Skeletal muscle satellite cell (primary cell): ENCODE data around the gene LCORL.
"Not testable (repeated sequence)": the region's sequence is repeated elsewhere in the genome, so short reads cannot be mapped to it uniquely, and the experiment has no call there.

Experiments used
- H3K27me3 ChIP-seq: 2 replicates; pipeline ENCODE4 v1.7.0; 2013; ENCODE audit warnings: low read length; ENCODE audit not compliant: control insufficient read depth, insufficient read depth
- H3K36me3 ChIP-seq: 2 replicates; pipeline ENCODE4 v1.7.0; 2013; ENCODE audit warnings: mild to moderate bottlenecking, control low read depth, low read length; ENCODE audit not compliant: insufficient read depth
- H3K4me1 ChIP-seq: 2 replicates; pipeline ENCODE4 v1.7.0; 2013; ENCODE audit warnings: low read length; ENCODE audit not compliant: control insufficient read depth, insufficient read depth
- H3K4me2 ChIP-seq: 2 replicates; pipeline ENCODE4 v1.7.0; 2013; ENCODE audit warnings: mild to moderate bottlenecking, low read length
- H3K4me3 ChIP-seq: 2 replicates; pipeline ENCODE4 v1.7.0; 2013; ENCODE audit warnings: low read length
- H3K9ac ChIP-seq: 2 replicates; pipeline ENCODE4 v1.7.0; 2013; ENCODE audit warnings: mild to moderate bottlenecking, low read depth, low read length, moderate library complexity
- H3K9me3 ChIP-seq: replicated peaks from 2 replicates; pipeline ENCODE4 v1.7.0; 2013; ENCODE audit warnings: mild to moderate bottlenecking, control low read depth, low read length

Gene LCORL

GRCh38 chr4:18042012-18042411 is 20.5 kb upstream of the LCORL start:
- H3K27me3 ChIP-seq, result peaks cover 5% of the 10 kb centered on the region
- no peaks in the 10 kb centered on the region for H3K4me1 ChIP-seq
- no peaks in the 10 kb centered on the region for H3K9me3 ChIP-seq
- no peaks in the 10 kb centered on the region for H3K36me3 ChIP-seq
- no peak overlapping the region for H3K4me3 ChIP-seq
- H3K4me2 ChIP-seq, result no peak overlapping the region
- no peak overlapping the region for H3K9ac ChIP-seq

GRCh38 chr4:18041114-18041513 is 19.6 kb upstream of the LCORL start:
- Histone ChIP-seq H3K4me2 (no peak overlapping the region), H3K4me1 (no peaks in the 10 kb centered on the region), H3K9me3 (no peaks in the 10 kb centered on the region), H3K36me3 (no peaks in the 10 kb centered on the region), H3K9ac (no peak overlapping the region), H3K4me3 (no peak overlapping the region), H3K27me3 (peaks cover 7% of the 10 kb centered on the region)

GRCh38 chr4:18039113-18039512 is 17.6 kb upstream of the LCORL start:
- H3K9me3 ChIP-seq, result no peaks in the 10 kb centered on the region
- no peaks in the 10 kb centered on the region for H3K4me1 ChIP-seq
- no peak overlapping the region for H3K9ac ChIP-seq
- peaks cover 10% of the 10 kb centered on the region for H3K27me3 ChIP-seq
- no peaks in the 10 kb centered on the region for H3K36me3 ChIP-seq
- no peak overlapping the region for H3K4me2 ChIP-seq
- H3K4me3 ChIP-seq, result no peak overlapping the region

- not testable (repeated sequence) for H3K9ac ChIP-seq, H3K36me3 ChIP-seq, H3K4me1 ChIP-seq, H3K4me2 ChIP-seq, H3K9me3 ChIP-seq, H3K4me3 ChIP-seq
- H3K27me3 ChIP-seq, result peaks cover 19% of the 10 kb centered on the region
These were observed 14.8 kb upstream of the LCORL start for GRCh38 chr4:18036369-18036768.

GRCh38 chr4:18034099-18034498 is 12.5 kb upstream of the LCORL start:
- Histone ChIP-seq H3K4me3 (no peak overlapping the region), H3K9ac (no peak overlapping the region), H3K4me1 (no peaks in the 10 kb centered on the region), H3K36me3 (no peaks in the 10 kb centered on the region), H3K27me3 (peaks cover 26% of the 10 kb centered on the region), H3K9me3 (no peaks in the 10 kb centered on the region), H3K4me2 (no peak overlapping the region)

GRCh38 chr4:18033111-18034085 is 11.8 kb upstream of the LCORL start:
- H3K36me3 ChIP-seq, result no peaks in the 10 kb centered on the region
- peaks cover 30% of the 10 kb centered on the region for H3K27me3 ChIP-seq
- H3K9ac ChIP-seq, result no peak overlapping the region
- no peak overlapping the region for H3K4me2 ChIP-seq
- H3K4me1 ChIP-seq, result no peaks in the 10 kb centered on the region
- no peak overlapping the region for H3K4me3 ChIP-seq
- H3K9me3 ChIP-seq, result no peaks in the 10 kb centered on the region

- Histone ChIP-seq H3K9ac (no peak overlapping the region), H3K27me3 (peaks cover 12% of the 10 kb centered on the region), H3K4me1 (no peaks in the 10 kb centered on the region), H3K4me3 (no peak overlapping the region), H3K9me3 (no peaks in the 10 kb centered on the region), H3K4me2 (no peak overlapping the region), H3K36me3 (no peaks in the 10 kb centered on the region)
These were observed 3.7 kb upstream of the LCORL start for GRCh38 chr4:18025288-18025687.

- H3K4me3 ChIP-seq, result peak overlapping the region; percentile 92
- H3K36me3 ChIP-seq, result no peaks in the 10 kb centered on the region
- H3K9ac ChIP-seq, result peak overlapping the region; percentile 88
- H3K4me2 ChIP-seq, result peak overlapping the region; percentile 98
- no peaks in the 10 kb centered on the region for H3K4me1 ChIP-seq
- H3K9me3 ChIP-seq, result no peaks in the 10 kb centered on the region
- H3K27me3 ChIP-seq, result peaks cover 6% of the 10 kb centered on the region
These were observed 1.1 kb upstream of the LCORL start for GRCh38 chr4:18022572-18023050.

- H3K4me1 ChIP-seq, result no peaks in the 10 kb centered on the region
These were observed 160 bp downstream of the LCORL start for GRCh38 chr4:18021470-18021719.

GRCh38 chr4:18020671-18021469 is 685 bp downstream of the LCORL start:
- Histone ChIP-seq H3K4me1 (no peaks in the 10 kb centered on the region), H3K9me3 (no peaks in the 10 kb centered on the region), H3K27me3 (peaks cover 6% of the 10 kb centered on the region), H3K9ac (peak overlapping the region; percentile 88), H3K4me2 (peak overlapping the region; percentile 98), H3K4me3 (peak overlapping the region; percentile 92), H3K36me3 (no peaks in the 10 kb centered on the region)

More at GRCh38 chr4:18021470-18021719, 160 bp downstream of the LCORL start:
- Histone ChIP-seq H3K9ac (peak overlapping the region; percentile 88), H3K4me2 (peak overlapping the region; percentile 98), H3K27me3 (peaks cover 6% of the 10 kb centered on the region), H3K4me3 (peak overlapping the region; percentile 92), H3K9me3 (no peaks in the 10 kb centered on the region), H3K36me3 (no peaks in the 10 kb centered on the region)

- H3K9ac ChIP-seq, result peak overlapping the region; percentile 88
- H3K4me3 ChIP-seq, result peak overlapping the region; percentile 92
- peak overlapping the region; percentile 88 for H3K4me2 ChIP-seq
- H3K36me3 ChIP-seq, result no peaks in the 10 kb centered on the region
- H3K9me3 ChIP-seq, result no peaks in the 10 kb centered on the region
- H3K27me3 ChIP-seq, result peaks cover 6% of the 10 kb centered on the region
- H3K4me1 ChIP-seq, result no peaks in the 10 kb centered on the region
These were observed 1.3 kb downstream of the LCORL start for GRCh38 chr4:18020145-18020670.
